ENCODE measurements around the gene KCNH1. TPM values are rescaled to one million over a fixed set of nuclear protein-coding genes. Genes with fewer than 3 reads are reported as not detected.

KCNH1 gene
- not detected in 2 replicates for total RNA-seq

GRCh38 chr1:211133836-211134669 lies at the start of gene KCNH1:
Gene KCNH1, minus strand, starts transcription at chr1:211134148. Its CDS starts 203 bp downstream, at chr1:211133945.

Other genes with a start within 250 kb of the KCNH1 start
- 14.0 and 17.9 TPM in 2 replicates for gene RCOR3, start 125.2 kb upstream of the KCNH1 start, total RNA-seq
- 5.3 and 6.5 TPM in 2 replicates for gene TRAF5, start 192.7 kb upstream of the KCNH1 start, total RNA-seq